Ectodermal cell (in vitro differentiated cells): ENCODE measurements around the gene USF2.

ENCODE experiments used
- H3K27ac ChIP-seq: 2 replicates; pipeline ENCODE4 v1.7.0; 2013; ENCODE audit warnings: mild to moderate bottlenecking, low read depth, low read length; ENCODE audit not compliant: insufficient read depth, poor library complexity, severe bottlenecking
- H3K27me3 ChIP-seq: 2 replicates; pipeline ENCODE4 v1.7.0; 2013; ENCODE audit warnings: mild to moderate bottlenecking, low read length; ENCODE audit not compliant: insufficient read depth, control insufficient read depth, poor library complexity, severe bottlenecking
- H3K36me3 ChIP-seq: one replicate; pipeline ENCODE4 v1.7.0; 2013; ENCODE audit warnings: low read length; ENCODE audit not compliant: control insufficient read depth, insufficient read depth
- H3K4me1 ChIP-seq: one replicate; pipeline ENCODE4 v1.7.0; 2013; ENCODE audit warnings: low read length; ENCODE audit not compliant: control insufficient read depth, insufficient read depth
- H3K4me3 ChIP-seq: 2 replicates; pipeline ENCODE4 v1.7.0; 2013; ENCODE audit warnings: low read depth, low read length, control low read depth; ENCODE audit not compliant: insufficient read depth
- H3K9me3 ChIP-seq: 2 replicates; pipeline ENCODE4 v1.7.0; 2013; ENCODE audit warnings: mild to moderate bottlenecking, low read length, moderate library complexity; ENCODE audit not compliant: control insufficient read depth
- WGBS, 2 experiments: methylation state at CpG; one replicate each; pipeline ENCODE4 v1.1.7; 2013; ENCODE audit warnings: missing lambda C conversion rate in 2 of 2; 5-methylcytosine and 5-hydroxymethylcytosine counted together

USF2 gene

DNA sequence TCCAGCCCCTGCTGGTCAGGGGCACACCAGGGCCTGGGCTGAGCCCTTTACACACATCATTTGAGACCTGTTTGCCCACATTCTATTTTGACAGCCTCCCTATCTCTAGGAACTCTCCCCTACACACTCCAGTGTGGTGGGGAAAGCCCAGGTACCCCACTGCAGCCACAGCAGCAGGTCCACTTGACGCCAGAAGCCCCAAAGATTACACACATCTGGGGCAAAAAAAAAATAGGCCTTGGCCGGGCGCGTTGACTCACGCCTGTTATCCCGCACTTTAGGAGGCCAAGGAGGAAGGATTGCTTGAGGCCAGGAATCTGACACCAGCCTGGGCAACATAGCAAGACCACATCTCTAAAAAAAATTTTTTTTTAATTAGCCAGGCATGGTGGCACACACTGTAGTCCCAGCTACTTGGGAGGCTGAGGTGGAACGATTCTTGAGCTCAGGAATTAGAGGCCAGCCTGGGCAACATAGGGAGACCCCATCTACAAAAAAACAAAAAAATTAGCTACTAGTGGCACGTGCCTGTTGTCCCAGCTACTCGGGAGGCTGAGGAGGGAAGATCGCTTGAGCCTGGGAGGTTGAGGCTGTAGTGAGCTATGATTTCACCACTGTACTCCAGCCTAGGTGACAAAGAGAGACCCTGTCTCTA lies 42.2 kb downstream of the USF2 start:
- WGBS, 2 experiments: 92 to 93% methylated on average over 10 of the region's 10 CpGs
- Histone ChIP-seq H3K27me3 (no peaks in the 10 kb centered on the region), H3K9me3 (no peaks in the 10 kb centered on the region), H3K4me1 (no peaks in the 10 kb centered on the region), H3K4me3 (no peak overlapping the region), H3K36me3 (no peaks in the 10 kb centered on the region), H3K27ac (no peak overlapping the region)

DNA sequence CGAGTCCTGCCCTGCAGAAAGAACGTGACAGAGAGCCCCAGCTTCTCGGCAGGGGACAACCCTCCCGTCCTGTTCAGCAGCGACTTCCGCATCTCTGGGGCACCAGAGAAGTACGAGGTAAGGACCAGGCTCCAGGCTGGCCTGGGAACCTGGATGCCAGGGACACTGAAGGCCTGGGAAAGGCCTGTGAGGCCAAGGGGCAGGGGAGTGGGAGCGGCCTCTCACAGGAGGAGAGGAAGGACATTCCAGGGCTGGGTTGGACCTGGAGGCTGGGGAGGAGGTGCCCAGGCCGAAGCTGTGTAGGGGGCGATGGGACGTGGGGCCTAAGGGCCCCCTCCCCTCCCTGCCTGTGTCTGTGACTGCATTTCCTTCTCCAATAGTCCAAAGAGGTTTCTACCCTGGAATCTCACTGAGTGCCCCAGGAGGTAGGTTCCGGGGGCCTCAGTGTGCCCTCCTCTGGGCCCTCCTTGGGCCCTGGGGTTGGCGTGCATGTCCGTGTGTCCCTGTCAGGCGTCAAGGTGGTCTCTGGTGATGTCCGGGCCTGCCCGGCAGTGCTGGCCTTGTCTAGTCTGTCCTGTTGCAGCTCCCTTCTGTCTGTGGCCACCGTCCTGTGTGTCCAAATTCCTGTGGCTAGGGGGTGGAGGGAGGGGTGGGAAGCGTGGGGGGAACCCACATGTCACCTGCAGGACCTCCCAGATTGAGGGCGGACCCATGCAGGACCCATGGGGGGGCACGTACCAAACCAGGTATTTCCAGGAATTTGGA lies 43.3 kb downstream of the USF2 start:
- Histone ChIP-seq H3K9me3 (no peaks in the 10 kb centered on the region), H3K27ac (no peak overlapping the region), H3K4me1 (no peaks in the 10 kb centered on the region), H3K36me3 (no peaks in the 10 kb centered on the region), H3K27me3 (no peaks in the 10 kb centered on the region), H3K4me3 (no peak overlapping the region)
- WGBS, 2 experiments: 85 to 86% methylated on average over 21 of the region's 21 CpGs

DNA sequence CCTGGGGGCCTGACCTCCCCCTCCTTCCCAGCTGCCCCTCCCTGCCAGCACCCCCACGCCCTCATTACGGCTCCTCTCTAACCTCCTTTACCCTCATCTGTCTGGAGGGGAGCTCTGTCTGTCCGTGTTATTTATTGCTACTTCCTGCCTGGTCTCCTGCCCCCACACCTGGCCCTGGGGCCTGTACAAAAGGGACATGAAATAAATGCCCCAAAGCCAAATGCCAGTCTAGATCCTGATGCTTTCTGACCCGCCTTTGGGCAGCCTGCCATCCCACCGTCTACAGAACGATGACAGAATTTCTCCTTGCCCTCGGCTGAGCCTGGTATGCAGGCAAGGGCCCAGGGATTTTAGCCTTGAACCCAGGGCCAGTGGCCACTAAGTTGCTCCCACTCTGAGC lies 44.8 kb downstream of the USF2 start:
- Histone ChIP-seq H3K9me3 (no peaks in the 10 kb centered on the region), H3K4me3 (no peak overlapping the region), H3K4me1 (no peaks in the 10 kb centered on the region), H3K27ac (no peak overlapping the region), H3K36me3 (no peaks in the 10 kb centered on the region), H3K27me3 (no peaks in the 10 kb centered on the region)
- 89% methylated on average over 7 of the region's 7 CpGs for WGBS, 2 experiments

DNA sequence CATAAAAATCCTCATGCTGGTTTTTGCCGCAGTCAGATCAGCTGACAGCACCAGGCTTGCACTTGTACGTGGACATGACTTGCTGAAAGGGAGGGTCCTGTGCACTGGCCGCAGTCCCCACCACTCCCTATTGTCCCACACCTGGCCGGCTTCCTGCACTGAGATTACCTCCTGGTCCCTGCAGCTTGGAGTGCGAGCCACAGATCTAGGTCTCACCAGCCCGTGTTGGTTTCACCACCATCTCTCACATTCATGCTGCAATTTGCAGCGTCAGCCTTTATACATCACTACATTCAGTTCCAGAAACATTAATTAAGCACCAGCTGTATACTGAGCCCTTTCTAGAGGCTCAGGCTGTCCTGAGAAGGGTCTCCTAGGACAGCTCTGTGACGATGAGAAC lies 45.3 kb downstream of the USF2 start:
- WGBS, 2 experiments: 90 to 94% methylated on average over 8 of the region's 8 CpGs

DNA sequence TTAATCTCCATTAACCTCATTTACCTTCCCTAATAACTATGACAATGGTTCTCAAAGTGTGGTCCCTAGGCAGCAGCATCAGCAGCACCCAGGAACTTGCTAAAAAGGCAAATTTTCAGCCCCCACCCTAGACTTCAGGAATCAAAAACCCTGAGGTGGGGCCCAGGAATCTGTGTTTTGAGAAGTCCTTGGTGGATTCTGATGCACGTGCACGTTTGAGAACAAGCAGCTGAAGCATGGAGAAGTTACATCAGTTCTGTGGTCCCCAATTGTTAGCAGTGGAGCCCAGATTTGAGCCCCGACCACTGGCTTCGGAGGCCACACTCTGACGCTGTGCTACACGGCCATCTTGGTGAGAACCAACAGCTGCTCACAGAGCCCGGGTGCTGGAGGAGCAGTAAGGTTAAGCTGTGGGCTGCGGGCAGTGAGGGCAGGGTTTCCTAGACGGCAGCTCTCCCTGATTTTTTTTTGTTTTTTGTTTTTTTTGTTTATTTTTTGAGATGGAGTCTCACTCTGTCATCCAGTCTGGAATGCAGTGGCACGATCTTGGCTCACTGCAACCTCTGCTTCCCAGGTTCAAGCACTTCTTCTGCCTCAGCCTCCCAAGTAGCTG lies 46.2 kb downstream of the USF2 start:
- Histone ChIP-seq H3K36me3 (no peaks in the 10 kb centered on the region), H3K27me3 (no peaks in the 10 kb centered on the region), H3K9me3 (no peaks in the 10 kb centered on the region), H3K27ac (no peak overlapping the region), H3K4me3 (no peak overlapping the region), H3K4me1 (no peaks in the 10 kb centered on the region)
- 93 to 95% methylated on average over 10 of the region's 10 CpGs for WGBS, 2 experiments

More for the DNA sequence above, 45.3 kb downstream of the USF2 start:
- no peaks in the 10 kb centered on the region for H3K4me1 ChIP-seq
- H3K4me3 ChIP-seq: no peak overlapping the region
- no peaks in the 10 kb centered on the region for H3K36me3 ChIP-seq
- no peak overlapping the region for H3K27ac ChIP-seq
- H3K9me3 ChIP-seq: no peaks in the 10 kb centered on the region
- H3K27me3 ChIP-seq: no peaks in the 10 kb centered on the region

DNA sequence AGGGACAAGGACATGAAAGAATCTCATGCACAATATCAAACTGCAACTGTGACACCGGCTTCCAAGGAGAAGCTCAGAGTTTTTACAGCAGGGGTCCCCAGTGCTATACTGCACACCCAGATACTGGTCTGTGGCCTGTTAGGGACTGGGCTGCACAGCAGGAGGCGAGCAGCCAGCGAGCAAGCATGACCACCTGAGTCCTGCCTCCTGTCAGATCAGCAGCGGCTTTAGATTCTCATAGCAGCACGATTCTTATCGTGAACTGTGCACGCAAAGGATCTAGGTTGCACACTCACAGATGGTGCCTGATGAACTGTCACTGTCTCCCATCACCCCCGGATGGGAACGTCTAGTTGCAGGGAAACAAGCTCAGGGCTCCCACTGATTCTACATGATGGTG lies 47.1 kb downstream of the USF2 start:
- H3K9me3 ChIP-seq: no peaks in the 10 kb centered on the region
- no peaks in the 10 kb centered on the region for H3K27me3 ChIP-seq
- WGBS, 2 experiments: 87 to 93% methylated on average over 9 of the region's 9 CpGs
- no peak overlapping the region for H3K4me3 ChIP-seq
- H3K27ac ChIP-seq: no peak overlapping the region
- no peaks in the 10 kb centered on the region for H3K4me1 ChIP-seq
- H3K36me3 ChIP-seq: no peaks in the 10 kb centered on the region

DNA sequence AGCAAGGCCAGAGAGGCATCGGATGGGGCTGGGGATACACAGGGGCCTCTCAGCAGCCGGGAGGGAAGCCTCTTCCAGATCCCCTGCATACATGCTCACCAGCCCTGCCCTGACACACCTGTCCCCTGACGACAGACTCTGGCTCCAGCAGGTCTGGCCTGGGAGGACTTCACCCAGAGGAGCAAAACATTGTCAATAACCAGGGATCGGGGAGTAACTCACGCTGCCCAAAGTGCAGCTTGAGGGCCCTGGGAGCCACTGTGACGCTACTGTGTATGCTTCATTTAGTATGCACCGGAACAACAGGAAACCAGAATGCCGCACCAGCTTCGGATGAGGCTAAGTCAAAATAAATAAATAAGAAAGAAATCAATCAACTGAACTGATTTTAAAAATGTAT lies 47.8 kb downstream of the USF2 start:
- Histone ChIP-seq H3K27ac (no peak overlapping the region), H3K9me3 (no peaks in the 10 kb centered on the region), H3K36me3 (no peaks in the 10 kb centered on the region), H3K27me3 (no peaks in the 10 kb centered on the region), H3K4me3 (no peak overlapping the region), H3K4me1 (no peaks in the 10 kb centered on the region)
- 88% methylated on average over 8 to 9 of the region's 9 CpGs for WGBS, 2 experiments

DNA sequence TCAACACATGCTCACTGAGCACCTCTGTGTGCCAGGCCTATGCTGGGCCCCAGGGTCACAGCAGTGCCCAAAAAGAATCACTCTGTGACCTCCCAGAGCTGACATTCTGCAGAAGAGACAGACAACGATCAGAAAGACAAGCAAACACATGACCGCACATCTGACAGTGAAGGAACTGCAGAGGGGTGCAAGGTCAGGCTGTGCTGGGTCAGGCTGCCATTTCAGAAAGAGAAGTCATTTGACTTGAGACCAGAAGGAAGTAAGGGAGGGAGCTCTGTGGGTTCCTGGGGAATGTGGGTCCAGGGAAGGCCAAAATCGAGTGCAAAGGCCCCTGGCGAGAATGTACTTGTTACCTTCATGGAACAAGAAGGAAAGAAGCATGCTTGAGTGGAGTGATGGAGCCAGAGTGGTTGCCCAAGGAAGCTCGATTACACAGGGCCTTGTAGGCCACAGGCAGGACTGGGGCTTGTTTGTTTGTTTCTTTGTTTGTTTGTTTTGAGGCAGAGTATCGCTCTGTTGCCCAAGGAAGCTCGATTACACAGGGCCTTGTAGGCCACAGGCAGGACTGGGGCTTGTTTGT lies 48.8 kb downstream of the USF2 start:
- Histone ChIP-seq H3K4me3 (no peak overlapping the region), H3K27ac (no peak overlapping the region), H3K27me3 (no peaks in the 10 kb centered on the region), H3K9me3 (no peaks in the 10 kb centered on the region), H3K36me3 (no peaks in the 10 kb centered on the region), H3K4me1 (no peaks in the 10 kb centered on the region)
- 88 to 92% methylated on average over 7 of the region's 7 CpGs for WGBS, 2 experiments

DNA sequence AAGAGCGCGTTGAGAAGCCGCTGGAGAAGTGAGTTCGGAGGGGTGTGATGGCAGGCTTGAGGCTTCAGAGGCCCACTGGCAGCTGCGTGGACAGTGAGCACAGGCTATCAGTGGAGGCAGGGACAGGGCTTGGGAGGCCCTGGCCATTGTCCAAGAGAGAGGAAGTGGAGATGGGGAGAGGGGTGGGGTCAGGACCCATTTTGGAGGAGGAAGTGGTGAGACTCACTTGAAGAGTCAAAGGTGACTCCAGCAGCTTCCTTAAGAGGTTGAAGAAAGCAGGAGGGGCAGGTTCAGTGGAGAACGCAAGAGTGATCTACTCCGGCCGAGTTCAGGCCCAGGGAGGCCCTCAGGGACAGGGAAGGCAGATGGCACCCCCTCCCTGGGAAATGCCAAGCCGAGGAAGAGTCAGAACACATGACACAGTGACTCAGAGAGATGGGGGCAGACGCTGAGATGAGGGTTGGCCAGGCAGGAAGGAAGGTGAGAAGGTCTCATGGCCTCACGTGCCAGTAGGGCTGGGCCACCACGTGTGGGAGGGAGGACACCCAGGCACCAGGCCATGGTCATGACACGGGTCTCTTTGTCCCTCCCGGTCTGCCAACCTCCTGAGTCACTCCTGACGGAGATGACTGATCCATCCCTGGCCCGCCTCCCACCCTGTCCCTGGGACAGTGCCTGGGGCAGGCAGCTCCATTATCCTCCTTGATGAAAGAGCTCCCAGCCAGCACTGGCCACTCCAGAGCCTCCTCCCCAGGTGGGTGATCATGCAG lies 50.1 kb downstream of the USF2 start:
- H3K27me3 ChIP-seq: no peaks in the 10 kb centered on the region
- no peak overlapping the region for H3K4me3 ChIP-seq
- no peaks in the 10 kb centered on the region for H3K36me3 ChIP-seq
- H3K4me1 ChIP-seq: no peaks in the 10 kb centered on the region
- 89 to 91% methylated on average over 16 of the region's 16 CpGs for WGBS, 2 experiments
- no peak overlapping the region for H3K27ac ChIP-seq
- H3K9me3 ChIP-seq: no peaks in the 10 kb centered on the region
